ENCODE measurements around the gene ALDH1A1.
"Not testable (repeated sequence)": the region's sequence is repeated elsewhere in the genome, so short reads cannot be mapped to it uniquely, and the experiment has no call there.

Gene ALDH1A1

GRCh38 chr9:72942451-72942850 is 10.4 kb downstream of the ALDH1A1 start:
- DNase-seq, result no peak

- DNase-seq, result not testable (repeated sequence)
Measured at GRCh38 chr9:72939581-72939980, 13.3 kb downstream of the ALDH1A1 start.

- no peak for DNase-seq
Measured at GRCh38 chr9:72937545-72937944, 15.3 kb downstream of the ALDH1A1 start.

- no peak for DNase-seq
Measured at GRCh38 chr9:72936679-72937078, 16.2 kb downstream of the ALDH1A1 start.

GRCh38 chr9:72936266-72936665 is 16.6 kb downstream of the ALDH1A1 start:
- no peak for DNase-seq

GRCh38 chr9:72935595-72935994 is 17.3 kb downstream of the ALDH1A1 start:
- DNase-seq, result no peak

GRCh38 chr9:72933730-72934665 is 18.9 kb downstream of the ALDH1A1 start:
- DNase-seq, result no peak

- DNase-seq, result no peak
Measured at GRCh38 chr9:72932619-72933018, 20.2 kb downstream of the ALDH1A1 start.

GRCh38 chr9:72931897-72932296 is 21.0 kb downstream of the ALDH1A1 start:
- DNase-seq, result no peak

- no peak for DNase-seq
Measured at GRCh38 chr9:72931437-72931836, 21.4 kb downstream of the ALDH1A1 start.

- DNase-seq, result no peak
Measured at GRCh38 chr9:72930828-72931227, 22.0 kb downstream of the ALDH1A1 start.

- no peak for DNase-seq
Measured at GRCh38 chr9:72929542-72929941, 23.3 kb downstream of the ALDH1A1 start.

- DNase-seq, result no peak
Measured at GRCh38 chr9:72928042-72928507, 24.8 kb downstream of the ALDH1A1 start.

- no peak for DNase-seq
Measured at GRCh38 chr9:72926506-72926905, 26.3 kb downstream of the ALDH1A1 start.

- no peak for DNase-seq
Measured at GRCh38 chr9:72925891-72926290, 27.0 kb downstream of the ALDH1A1 start.

GRCh38 chr9:72925126-72925789 is 27.6 kb downstream of the ALDH1A1 start:
- DNase-seq, result no peak

GRCh38 chr9:72924154-72924790 is 28.6 kb downstream of the ALDH1A1 start:
- no peak for DNase-seq

GRCh38 chr9:72923077-72923476 is 29.8 kb downstream of the ALDH1A1 start:
- DNase-seq, result no peak

GRCh38 chr9:72921888-72922654 is 30.8 kb downstream of the ALDH1A1 start:
- DNase-seq, result no peak

- no peak for DNase-seq
Measured at GRCh38 chr9:72919246-72919945, 33.5 kb downstream of the ALDH1A1 start.

- no peak for DNase-seq
Measured at GRCh38 chr9:72917892-72918509, 34.9 kb downstream of the ALDH1A1 start.

- DNase-seq, result no peak
Measured at GRCh38 chr9:72915659-72916058, 37.2 kb downstream of the ALDH1A1 start.
